GM20000 (cell line): ENCODE data around the gene NRG2.

Source experiments
- DNase-seq: peaks from one replicate; pipeline ENCODE4 v3.0.0; 2012; ENCODE audit warnings: low spot score
- TF ChIP-seq, protein P1 (sequence below): IDR thresholded peaks from 2 replicates; pipeline ENCODE4 v1.5.1; 2012; ENCODE audit warnings: mild to moderate bottlenecking, control low read depth; ENCODE audit errors: extremely low read depth, missing control alignments

NRG2 gene

GRCh38 chr5:140018920-140019644 lies 24.0 kb downstream of the NRG2 start:
- TF ChIP-seq, protein P1, sequence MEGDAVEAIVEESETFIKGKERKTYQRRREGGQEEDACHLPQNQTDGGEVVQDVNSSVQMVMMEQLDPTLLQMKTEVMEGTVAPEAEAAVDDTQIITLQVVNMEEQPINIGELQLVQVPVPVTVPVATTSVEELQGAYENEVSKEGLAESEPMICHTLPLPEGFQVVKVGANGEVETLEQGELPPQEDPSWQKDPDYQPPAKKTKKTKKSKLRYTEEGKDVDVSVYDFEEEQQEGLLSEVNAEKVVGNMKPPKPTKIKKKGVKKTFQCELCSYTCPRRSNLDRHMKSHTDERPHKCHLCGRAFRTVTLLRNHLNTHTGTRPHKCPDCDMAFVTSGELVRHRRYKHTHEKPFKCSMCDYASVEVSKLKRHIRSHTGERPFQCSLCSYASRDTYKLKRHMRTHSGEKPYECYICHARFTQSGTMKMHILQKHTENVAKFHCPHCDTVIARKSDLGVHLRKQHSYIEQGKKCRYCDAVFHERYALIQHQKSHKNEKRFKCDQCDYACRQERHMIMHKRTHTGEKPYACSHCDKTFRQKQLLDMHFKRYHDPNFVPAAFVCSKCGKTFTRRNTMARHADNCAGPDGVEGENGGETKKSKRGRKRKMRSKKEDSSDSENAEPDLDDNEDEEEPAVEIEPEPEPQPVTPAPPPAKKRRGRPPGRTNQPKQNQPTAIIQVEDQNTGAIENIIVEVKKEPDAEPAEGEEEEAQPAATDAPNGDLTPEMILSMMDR = no peak
- DNase-seq = no peak

- DNase-seq = no peak
- TF ChIP-seq, protein P1 = no peak
These were observed 24.6 kb downstream of the NRG2 start for GRCh38 chr5:140018517-140018916.

GRCh38 chr5:140018096-140018481 lies 25.0 kb downstream of the NRG2 start:
- DNase-seq = no peak
- TF ChIP-seq, protein P1 = no peak

DNA sequence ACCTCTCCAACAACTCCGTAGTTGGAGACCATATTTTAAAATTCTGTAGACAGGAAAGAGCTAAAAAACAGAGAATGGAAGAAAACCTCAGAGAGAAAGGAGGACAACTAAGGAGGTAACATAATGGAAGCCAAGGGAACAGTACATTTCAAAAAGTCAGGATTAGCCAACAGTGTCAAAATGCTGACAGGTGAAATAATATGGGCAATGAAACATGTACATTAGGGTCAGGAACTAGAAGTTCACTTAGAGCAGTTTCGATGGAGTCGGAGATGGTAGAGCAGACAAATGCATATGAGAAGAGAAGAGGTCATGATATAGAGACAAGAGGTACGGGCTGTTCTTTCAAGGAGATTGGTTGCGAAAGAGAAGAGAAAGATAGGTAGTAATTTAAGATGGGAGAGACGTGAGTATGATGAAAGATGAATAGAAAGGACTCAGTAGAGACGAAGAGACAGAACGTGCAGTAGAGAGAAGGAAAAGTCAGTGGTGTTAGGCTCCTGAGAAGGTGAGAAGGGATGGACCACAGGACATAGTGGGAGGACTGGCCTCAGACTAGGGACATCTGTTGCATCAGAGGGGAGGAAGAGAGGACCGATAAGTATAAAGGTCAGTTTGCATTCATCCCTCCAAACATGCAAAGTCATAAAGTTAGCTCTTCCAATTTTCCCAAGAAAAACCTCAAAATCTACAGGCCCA lies 25.6 kb downstream of the NRG2 start:
- no peak for DNase-seq
- TF ChIP-seq, protein P1 = no peak

GRCh38 chr5:140015706-140016105 lies 27.4 kb downstream of the NRG2 start:
- TF ChIP-seq, protein P1 = no peak
- DNase-seq = no peak

GRCh38 chr5:140014751-140015150 lies 28.3 kb downstream of the NRG2 start:
- DNase-seq = no peak
- TF ChIP-seq, protein P1 = no peak

GRCh38 chr5:140013536-140013935 lies 29.6 kb downstream of the NRG2 start:
- TF ChIP-seq, protein P1 = no peak
- no peak for DNase-seq
